Omental fat pad (tissue), 4 donors: ENCODE data around the gene RORC. TPM values are rescaled to one million over a fixed set of nuclear protein-coding genes. Genes with fewer than 3 reads are reported as not detected.

ENCODE experiments used
- ATAC-seq: fragments of 150-250 bp; one replicate; pipeline ENCODE4 v1.9.1; 2016; ENCODE audit warnings: mild to moderate bottlenecking, moderate library complexity; ENCODE audit not compliant: low FRiP score
- DNase-seq: peaks from one replicate; pipeline ENCODE4 v3.0.0-alpha.2; 2019; ENCODE audit warnings: low spot score
- CTCF ChIP-seq, 3 donors: fragments of 450-650 bp; IDR thresholded peaks; one replicate each; pipeline ENCODE4 v1.5.1; 2016 to 2017; ENCODE audit warnings: antibody characterized with exemption in 3 of 3, mild to moderate bottlenecking in 3 of 3, moderate library complexity in 2 of 3
- total RNA-seq, 4 donors: library from RNA; depleted of rRNA; stranded (reverse); fragments of >200 nt; gene quantifications; one replicate each; pipeline ENCODE4 v1.1.0, GENCODE V29; 2016

Gene RORC
- total RNA-seq, 4 donors from 2014 or later: 2.0 to 16.0 (median 5.8) TPM; not detected in 1

- DNase-seq: no peak
- ATAC-seq: no peak
- TF ChIP-seq CTCF (IDR thresholded peaks at IDR 0.05): no peak
These were observed 17.5 kb upstream of the RORC start for GRCh38 chr1:151849126-151849525.

- ATAC-seq (no peak), DNase-seq (no peak)
- no peak for TF ChIP-seq CTCF (IDR thresholded peaks at IDR 0.05)
These were observed 16.4 kb upstream of the RORC start for GRCh38 chr1:151847867-151848596.

- no peak for TF ChIP-seq CTCF (IDR thresholded peaks at IDR 0.05)
- ATAC-seq (no peak), DNase-seq (no peak)
These were observed 15.2 kb upstream of the RORC start for GRCh38 chr1:151846686-151847237.

- no peak for TF ChIP-seq CTCF (IDR thresholded peaks at IDR 0.05)
- no peak for ATAC-seq
- no peak for DNase-seq
These were observed 14.5 kb upstream of the RORC start for GRCh38 chr1:151846062-151846568.

- no peak for ATAC-seq
These were observed 11.8 kb upstream of the RORC start for GRCh38 chr1:151843398-151843797.

GRCh38 chr1:151841141-151841540, 9.5 kb upstream of the RORC start:
- TF ChIP-seq CTCF (IDR thresholded peaks at IDR 0.05): no peak
- DNase-seq (no peak), ATAC-seq (no peak)

More at GRCh38 chr1:151843398-151843797, 11.8 kb upstream of the RORC start:
- TF ChIP-seq CTCF (IDR thresholded peaks at IDR 0.05): no peak
- no peak for DNase-seq

- TF ChIP-seq CTCF (IDR thresholded peaks at IDR 0.05): no peak
These were observed 8.8 kb upstream of the RORC start for GRCh38 chr1:151840421-151840820.

More at GRCh38 chr1:151840421-151840820, 8.8 kb upstream of the RORC start:
- no peak for DNase-seq
- no peak for ATAC-seq
